Right lobe of liver (tissue), 6 donors: ENCODE data around the gene LIPA. TPM values are rescaled to one million over a fixed set of nuclear protein-coding genes. Genes with fewer than 3 reads are reported as not detected.
"Not testable (repeated sequence)": the region's sequence is repeated elsewhere in the genome, so short reads cannot be mapped to it uniquely, and the experiment has no call there.

ENCODE experiments used
- ATAC-seq, 4 donors: fragments of 200-7000 bp; cut with Tn5 transposase; one replicate each; pipeline ENCODE4 v1.9.1; 2020; ENCODE audit warnings: mild to moderate bottlenecking in 4 of 4, moderate library complexity in 4 of 4
- DNase-seq, 3 donors: peaks; one replicate each; pipeline ENCODE4 v3.0.0-alpha.2; 2020
- H3K27ac ChIP-seq, 3 donors: fragments of 200-600 bp; one replicate each; pipeline ENCODE4 v1.8.0; 2022
- H3K27me3 ChIP-seq, 2 donors: fragments of 200-600 bp; one replicate each; pipeline ENCODE4 v1.8.0; 2022
- H3K36me3 ChIP-seq, 4 donors: fragments of 200-600 bp; sonication (generic) in 1 of 4; one replicate each; pipeline versions ENCODE4 v1.5.1 to v1.8.0; 2017 to 2022; ENCODE audit warnings: control low read depth in 1 of 4
- H3K4me1 ChIP-seq, 4 donors: fragments of 200-600 bp; sonication (generic) in 1 of 4; one replicate each; pipeline versions ENCODE4 v1.5.1 to v1.8.0; 2017 to 2022; ENCODE audit warnings: control low read depth in 1 of 4
- H3K4me3 ChIP-seq, 3 donors: fragments of 200-600 bp; one replicate each; pipeline ENCODE4 v1.8.0; 2022
- H3K9me3 ChIP-seq, 4 donors: fragments of 200-600 bp; sonication (generic) in 1 of 4; one replicate each; pipeline versions ENCODE4 v1.5.1 to v1.8.0; 2017 to 2022; ENCODE audit warnings: control low read depth in 1 of 4
- CTCF ChIP-seq, 4 donors: fragments of 200-600 bp in 3 of 4; fragments of 450-650 bp in 1 of 4; IDR thresholded peaks; one replicate each; pipeline versions ENCODE4 v1.5.1 to v1.8.0; 2016 to 2022; ENCODE audit warnings: antibody characterized with exemption in 4 of 4, mild to moderate bottlenecking in 2 of 4
- POLR2A ChIP-seq: fragments of 450-650 bp; IDR thresholded peaks from one replicate; pipeline ENCODE4 v1.6.1; 2017; ENCODE audit warnings: antibody characterized with exemption, mild to moderate bottlenecking
- WGBS: methylation state at CpG from one replicate; pipeline ENCODE4 v1.1.6; 2018; ENCODE audit warnings: low coverage, low lambda C conversion rate; ENCODE audit not compliant: insufficient coverage; ENCODE audit errors: missing lambda C conversion rate; 5-methylcytosine and 5-hydroxymethylcytosine counted together
- intact Hi-C, 2 donors: fragments of 100-400 bp; cut with DNase I; formaldehyde crosslinking; loops; one replicate each; pipeline versions ENCODE4 v1.11.2 to v1.14.1; 2022
- total RNA-seq, 6 experiments: library from RNA; depleted of rRNA in 2 of 6; stranded (reverse); fragments of >200 nt in 2 of 6; fragmentation: NEBNext Ultra II Directional in 3 of 6; extraction: Animal tissue kit (Norgen Biotek cat#: 25700) in 3 of 6; gene quantifications; one replicate each; pipeline versions ENCODE4 v1.1.0 to v1.2.4, GENCODE V29; 2016 to 2023
- donor health status: DM: no; HTN: yes; CAD: no.
- donor health status: DM: no; HTN: no; CAD: no.
- donor health status: DM: no; HTN: no; CAD: no.
- donor health status: DM: no; HTN: yes; CAD: no.
- donor health status: DM: no; HTN: yes; CAD: no.

Gene LIPA
- total RNA-seq, 6 experiments from 2014 or later, result 52.4 to 179 (median 58.4) TPM

GRCh38 chr10:89248990-89249389 is 2.6 kb downstream of the LIPA start:
- Histone ChIP-seq H3K27me3 (no peaks in the 10 kb centered on the region), H3K36me3 (no peaks in the 10 kb centered on the region), H3K4me1 (peaks cover 0 to 8% (median 3%) of the 10 kb centered on the region in 4 donors), H3K4me3 (peak overlapping the region in 1 of 3 donors; percentile 1), H3K27ac (no peak overlapping the region), H3K9me3 (no peaks in the 10 kb centered on the region)
- intact Hi-C loops, result no loop called here
- 69% methylated on average over 3 of the region's 3 CpGs for WGBS
- DNase-seq (no peak), ATAC-seq (no peak)
- TF ChIP-seq CTCF (IDR thresholded peaks at IDR 0.05), result no peak
- TF ChIP-seq POLR2A, result no peak

- intact Hi-C loops, H3K36me3 ChIP-seq, DNase-seq, H3K27ac ChIP-seq, H3K4me3 ChIP-seq, H3K9me3 ChIP-seq, ATAC-seq, H3K27me3 ChIP-seq: not testable (repeated sequence)
- H3K4me1 ChIP-seq, result peaks cover 0 to 14% (median 5%) of the 10 kb centered on the region in 4 donors
- WGBS, result 96% methylated on average over 2 of the region's 2 CpGs
Observed at GRCh38 chr10:89247623-89248022, 4.0 kb downstream of the LIPA start.

GRCh38 chr10:89245802-89246201 is 5.8 kb downstream of the LIPA start:
- H3K27ac ChIP-seq, result no peak overlapping the region
- 47% methylated on average over 4 of the region's 4 CpGs for whole genome bisulfite sequencing
- ATAC-seq (no peak), DNase-seq (no peak)
- H3K4me1 ChIP-seq, result peaks cover 0 to 27% (median 9%) of the 10 kb centered on the region in 4 donors
- no peak overlapping the region for H3K4me3 ChIP-seq
- H3K27me3 ChIP-seq, result no peaks in the 10 kb centered on the region
- TF ChIP-seq CTCF (IDR thresholded peaks at IDR 0.05), result no peak
- TF ChIP-seq POLR2A, result no peak
- no peaks in the 10 kb centered on the region for H3K36me3 ChIP-seq
- H3K9me3 ChIP-seq, result no peaks in the 10 kb centered on the region
- intact Hi-C loops, result no loop called here

- no peak for DNase-seq
- intact Hi-C loops, result no loop called here
- peak overlapping the region in 2 of 3 donors; percentile 56 to 61 for H3K27ac ChIP-seq
- H3K9me3 ChIP-seq, result no peaks in the 10 kb centered on the region
- H3K4me1 ChIP-seq, result peaks cover 0 to 26% (median 9%) of the 10 kb centered on the region in 4 donors
- no peaks in the 10 kb centered on the region for H3K36me3 ChIP-seq
- WGBS, result 56% methylated on average over 8 of the region's 8 CpGs
- peak; percentile 13 for TF ChIP-seq POLR2A
- no peak for TF ChIP-seq CTCF (IDR thresholded peaks at IDR 0.05)
- peak; percentile 29 to 47 (median 43) for ATAC-seq
- H3K4me3 ChIP-seq, result no peak overlapping the region
- H3K27me3 ChIP-seq, result no peaks in the 10 kb centered on the region
Observed at GRCh38 chr10:89242840-89243568, 8.6 kb downstream of the LIPA start.

GRCh38 chr10:89242345-89242684 is 9.3 kb downstream of the LIPA start:
- Histone ChIP-seq H3K27me3 (no peaks in the 10 kb centered on the region), H3K9me3 (no peaks in the 10 kb centered on the region), H3K4me3 (no peak overlapping the region), H3K4me1 (peaks cover 0 to 26% (median 9%) of the 10 kb centered on the region in 4 donors), H3K27ac (peak overlapping the region; percentile 24 to 61 (median 56)), H3K36me3 (no peaks in the 10 kb centered on the region)
- intact Hi-C loops, result no loop called here
- TF ChIP-seq CTCF (IDR thresholded peaks at IDR 0.05) (no peak), POLR2A (no peak)
- ATAC-seq (peak; percentile 42 to 63 (median 44)), DNase-seq (no peak)
